ENCODE results near the gene ACTR5. TPM values are rescaled to one million over a fixed set of nuclear protein-coding genes. Genes with fewer than 3 reads are reported as not detected.

The ACTR5 gene
- total RNA-seq, 1 experiment from 2014 or later = 14.1 TPM

DNA sequence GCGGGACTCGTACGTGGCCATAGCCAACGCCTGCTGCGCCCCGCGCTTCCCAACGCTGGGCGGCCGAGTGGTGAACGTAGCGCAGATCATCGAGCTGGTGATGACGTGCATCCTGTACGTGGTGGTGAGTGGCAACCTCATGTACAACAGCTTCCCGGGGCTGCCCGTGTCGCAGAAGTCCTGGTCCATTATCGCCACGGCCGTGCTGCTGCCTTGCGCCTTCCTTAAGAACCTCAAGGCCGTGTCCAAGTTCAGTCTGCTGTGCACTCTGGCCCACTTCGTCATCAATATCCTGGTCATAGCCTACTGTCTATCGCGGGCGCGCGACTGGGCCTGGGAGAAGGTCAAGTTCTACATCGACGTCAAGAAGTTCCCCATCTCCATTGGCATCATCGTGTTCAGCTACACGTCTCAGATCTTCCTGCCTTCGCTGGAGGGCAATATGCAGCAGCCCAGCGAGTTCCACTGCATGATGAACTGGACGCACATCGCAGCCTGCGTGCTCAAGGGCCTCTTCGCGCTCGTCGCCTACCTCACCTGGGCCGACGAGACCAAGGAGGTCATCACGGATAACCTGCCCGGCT lies 20.6 kb upstream of the ACTR5 start:
- H2BK20ac ChIP-seq (ENCODE audit: low read depth, low read length, poor library complexity, severe bottlenecking) = no peak overlapping the region
- H3K56ac ChIP-seq (ENCODE audit: insufficient read length, low read depth, low read length) = no peak overlapping the region
- H3K79me1 ChIP-seq (ENCODE audit: insufficient read depth, low read depth, low read length, poor library complexity, severe bottlenecking) = no peaks in the 10 kb centered on the region
- no peak overlapping the region for H4K91ac ChIP-seq (ENCODE audit: insufficient read length, low read depth, low read length)
- no peak for TF ChIP-seq CTCF (conservative IDR thresholded peaks at IDR 0.05)
- no peak overlapping the region for H3K27ac ChIP-seq (ENCODE audit: insufficient read length, low read depth, low read length)
- H3K79me2 ChIP-seq (ENCODE audit: insufficient read depth, low read length) = no peaks in the 10 kb centered on the region
- no peak overlapping the region for H2AFZ ChIP-seq (ENCODE audit: low read length)
- H3K4me2 ChIP-seq (ENCODE audit: insufficient read depth, insufficient read length, low read length) = peak overlapping the region; percentile 58
- peaks cover 10% of the 10 kb centered on the region; the same call in 1 of the 2 replicates for H3K4me1 ChIP-seq (ENCODE audit: insufficient read depth, low read length)
- Mint-ChIP-seq H3K27ac (no peak overlapping the region), H3K36me3 (ENCODE audit: insufficient read depth in 1 of 3, low read depth in 3 of 3) (peaks cover 0 to 2% (median 0%) of the 10 kb centered on the region in 3 experiments; a peak in 1 of 7 replicates), H3K27me3 (ENCODE audit: low read depth) (peaks cover 99% of the 10 kb centered on the region), H3K9me3 (peaks cover 4 to 7% of the 10 kb centered on the region in 2 experiments; a peak in 4 of 5 replicates), H3K4me3 (peak overlapping the region; percentile 53 to 78), H3K4me1 (peaks cover 60 to 70% of the 10 kb centered on the region in 2 experiments)
- no peak overlapping the region for H2AK5ac ChIP-seq (ENCODE audit: insufficient read length, low read length)
- peaks cover 74% of the 10 kb centered on the region for H3K27me3 ChIP-seq (ENCODE audit: insufficient read depth, low read length)
- no peak overlapping the region for H2BK15ac ChIP-seq (ENCODE audit: low read depth, low read length)
- H3K23ac ChIP-seq (ENCODE audit: insufficient read length, low read depth, low read length) = no peak overlapping the region
- H4K5ac ChIP-seq (ENCODE audit: insufficient read length, low read depth, low read length) = no peak overlapping the region
- no peaks in the 10 kb centered on the region for H4K20me1 ChIP-seq (ENCODE audit: control insufficient read depth, insufficient read depth, insufficient read length)
- H3K9me3 ChIP-seq (ENCODE audit: control insufficient read depth, low read depth, low read length) = no peaks in the 10 kb centered on the region
- H3K4ac ChIP-seq (ENCODE audit: low read depth, low read length) = no peak overlapping the region
- peaks cover 34% of the 10 kb centered on the region for H3K23me2 ChIP-seq (ENCODE audit: insufficient read length, low read depth, low read length, poor library complexity, severe bottlenecking)
- no peak overlapping the region for H2BK120ac ChIP-seq (ENCODE audit: low read depth, low read length, poor library complexity, severe bottlenecking)
- H3K14ac ChIP-seq (ENCODE audit: insufficient read depth, low read length) = no peak overlapping the region
- H3T11ph ChIP-seq (ENCODE audit: low read length) = no peak overlapping the region
- DNase-seq = no peak
- H2BK5ac ChIP-seq (ENCODE audit: insufficient read length, low read length) = no peak overlapping the region
- no peak overlapping the region for H3K9ac ChIP-seq (ENCODE audit: extremely low read depth, insufficient read length, low read length)
- H2BK12ac ChIP-seq (ENCODE audit: insufficient read length, low read depth, low read length) = no peak overlapping the region
- WGBS (ENCODE audit: extremely low coverage, insufficient read length, low lambda C conversion rate) = no CpG with 5 or more reads among the region's 46 CpGs
- no peak overlapping the region for H4K8ac ChIP-seq (replicated peaks; ENCODE audit: insufficient read length, low read depth, low read length)
- peak overlapping the region; percentile 1 for H3K18ac ChIP-seq (ENCODE audit: insufficient read length, low read depth, low read length)

Measured in H9 (cell line).